Omental fat pad (tissue), 4 donors: ENCODE results near the gene TMEM140. TPM values are rescaled to one million over a fixed set of nuclear protein-coding genes. Genes with fewer than 3 reads are reported as not detected.

Source experiments
- ATAC-seq: fragments of 150-250 bp; one replicate; pipeline ENCODE4 v1.9.1; 2016; ENCODE audit warnings: mild to moderate bottlenecking, moderate library complexity; ENCODE audit not compliant: low FRiP score
- DNase-seq: peaks from one replicate; pipeline ENCODE4 v3.0.0-alpha.2; 2019; ENCODE audit warnings: low spot score
- CTCF ChIP-seq, 3 donors: fragments of 450-650 bp; IDR thresholded peaks; one replicate each; pipeline ENCODE4 v1.5.1; 2016 to 2017; ENCODE audit warnings: antibody characterized with exemption in 3 of 3, mild to moderate bottlenecking in 3 of 3, moderate library complexity in 2 of 3
- total RNA-seq, 4 donors: library from RNA; depleted of rRNA; stranded (reverse); fragments of >200 nt; gene quantifications; one replicate each; pipeline ENCODE4 v1.1.0, GENCODE V29; 2016

TMEM140 gene
- total RNA-seq, 4 donors from 2014 or later: 25.9 to 106 (median 62.1) TPM

DNA sequence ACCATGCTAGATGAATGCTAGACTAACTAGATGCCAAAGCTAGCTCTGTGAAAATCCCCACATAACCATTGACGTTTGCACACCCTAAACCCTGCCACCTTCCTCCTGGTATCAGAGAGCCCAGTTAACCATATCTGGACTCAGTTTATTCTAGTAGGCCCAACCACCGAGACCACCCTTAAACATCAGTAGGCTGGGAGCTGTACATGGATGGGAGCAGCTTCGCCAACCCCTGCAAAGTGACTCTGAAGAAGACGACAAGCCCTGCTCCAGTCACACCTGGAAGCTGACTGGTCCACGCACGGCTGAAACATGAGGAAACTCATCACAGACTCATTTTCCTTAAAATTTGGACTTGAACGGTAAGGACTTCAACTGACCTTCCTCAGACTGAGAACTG is 27.1 kb downstream of the TMEM140 start:
- no peak for ATAC-seq
- TF ChIP-seq CTCF (IDR thresholded peaks at IDR 0.05): no peak
- DNase-seq: no peak

DNA sequence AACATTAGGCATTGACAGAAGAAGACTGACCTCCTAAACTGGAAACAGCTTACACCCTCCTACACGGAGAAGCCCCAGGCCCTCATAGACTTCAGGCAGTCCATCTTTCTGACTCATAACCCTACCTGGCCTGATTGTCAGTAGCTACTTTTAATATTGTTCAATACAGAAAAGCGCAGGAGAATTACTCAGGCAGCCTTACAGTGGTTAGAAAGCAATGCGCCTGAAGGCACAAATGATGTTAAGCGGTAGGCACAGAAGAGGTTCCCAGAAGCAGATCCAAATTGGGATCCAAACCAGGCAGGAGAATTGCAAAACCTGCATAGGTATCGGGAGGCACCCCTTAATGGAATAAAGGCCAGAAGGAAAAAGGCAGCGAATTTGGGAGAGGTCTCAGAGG is 28.1 kb downstream of the TMEM140 start:
- ATAC-seq (no peak), DNase-seq (no peak)
- TF ChIP-seq CTCF (IDR thresholded peaks at IDR 0.05): no peak

GRCh38 chr7:135177028-135177696 is 29.3 kb downstream of the TMEM140 start:
- ATAC-seq (peak; percentile 28), DNase-seq (no peak)
- no peak for TF ChIP-seq CTCF (IDR thresholded peaks at IDR 0.05)

DNA sequence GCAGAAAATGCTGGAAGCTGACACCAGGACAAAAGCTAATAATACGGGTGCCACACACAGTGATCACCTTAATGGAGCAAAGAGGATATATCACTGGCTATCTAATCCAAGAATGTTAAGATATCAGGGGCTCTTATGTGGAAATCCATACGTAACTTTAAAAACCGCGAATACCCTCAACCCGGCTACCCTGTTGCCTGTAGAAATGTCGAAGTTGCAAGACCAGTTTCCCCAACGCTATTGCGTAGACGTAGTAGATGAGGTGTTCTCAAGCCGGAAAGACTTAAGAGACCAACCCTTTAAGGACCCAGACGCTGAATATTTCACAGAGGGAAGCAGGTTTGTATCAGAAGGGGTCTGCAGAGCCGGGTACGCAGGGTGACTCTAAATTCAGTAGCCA is 30.5 kb downstream of the TMEM140 start:
- ATAC-seq: no peak

DNA sequence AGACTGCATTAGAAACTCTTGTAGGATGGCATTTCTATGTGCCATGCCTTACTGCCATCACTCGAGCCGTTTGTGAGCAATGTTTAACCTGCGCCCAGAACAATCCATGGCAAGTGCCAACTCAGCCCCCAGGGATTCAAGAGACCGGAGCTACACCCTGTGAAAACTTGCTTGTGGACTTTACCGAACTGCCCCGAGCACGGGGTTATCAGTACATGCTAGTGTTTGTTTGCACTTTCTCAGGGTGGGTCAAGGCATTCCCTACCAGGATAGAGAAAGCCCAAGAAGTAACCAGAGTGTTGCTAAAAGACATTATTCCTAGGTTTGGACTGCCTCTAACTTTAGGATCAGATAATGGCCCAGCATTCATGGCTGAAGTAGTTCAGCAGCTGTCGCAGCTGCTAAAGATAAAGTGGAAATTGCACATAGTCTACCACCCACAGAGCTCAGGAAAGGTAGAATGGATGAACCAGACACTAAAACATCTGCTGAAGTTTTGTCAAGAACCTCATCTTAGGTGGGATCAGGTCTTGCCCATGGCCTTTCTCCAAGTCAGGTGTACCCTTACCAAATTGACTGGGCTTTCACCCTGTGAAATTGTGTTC is 31.6 kb downstream of the TMEM140 start:
- ATAC-seq: no peak
- DNase-seq: no peak

More for the DNA sequence above, 30.5 kb downstream of the TMEM140 start:
- no peak for TF ChIP-seq CTCF (IDR thresholded peaks at IDR 0.05)
- DNase-seq: no peak

GRCh38 chr7:135180122-135180521 is 32.2 kb downstream of the TMEM140 start:
- no peak for ATAC-seq
- no peak for DNase-seq
- no peak for TF ChIP-seq CTCF (IDR thresholded peaks at IDR 0.05)

More for the DNA sequence above, 31.6 kb downstream of the TMEM140 start:
- no peak for TF ChIP-seq CTCF (IDR thresholded peaks at IDR 0.05)
